ENCODE measurements around the gene TMEM87B. TPM values are rescaled to one million over a fixed set of nuclear protein-coding genes. Genes with fewer than 3 reads are reported as not detected.

Gene TMEM87B
- total and polyA plus RNA-seq, 2 of the 4 experiments (the other 2 are of a cell fraction): 6.3 to 12.5 TPM

DNA sequence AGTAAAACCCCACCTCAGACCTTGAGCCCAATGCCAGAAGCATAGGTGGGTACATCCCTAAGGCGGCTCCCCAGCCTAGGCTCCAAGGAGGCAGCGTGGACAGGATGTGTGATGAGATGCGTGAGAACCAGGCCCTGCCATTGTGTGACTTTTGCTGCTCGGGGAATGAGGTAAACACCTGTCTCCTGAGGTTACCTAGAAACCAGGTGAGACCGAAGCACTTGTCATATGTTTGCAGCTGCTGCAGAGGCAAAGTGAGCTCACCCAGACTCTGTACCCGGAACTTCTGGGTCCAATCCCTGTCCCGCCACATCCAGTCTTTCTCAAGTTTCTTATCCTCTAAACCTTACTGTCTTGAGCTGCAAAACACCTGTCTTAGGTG is 86.5 kb downstream of the TMEM87B start:
- H4K91ac ChIP-seq (ENCODE audit: insufficient read depth, low read depth, low read length): no peak overlapping the region
- H2AK9ac ChIP-seq (replicated peaks; ENCODE audit: low read depth, low read length, poor library complexity): no peak overlapping the region
- BruUV-seq (replicated peaks): no TSS peak
- DNase-seq (no peak), ATAC-seq (ENCODE audit: low read depth) (no peak)
- H3K18ac ChIP-seq (ENCODE audit: low read depth, low read length): no peak overlapping the region
- no peak overlapping the region for H3K56ac ChIP-seq (ENCODE audit: extremely low read depth, insufficient read depth, low read length)
- H3K36me3 ChIP-seq (ENCODE audit: control insufficient read depth, insufficient read depth, low read length): no peaks in the 10 kb centered on the region
- H3K14ac ChIP-seq (replicated peaks; ENCODE audit: low read depth, low read length): no peak overlapping the region
- H2BK120ac ChIP-seq (ENCODE audit: low read depth, low read length): no peak overlapping the region
- no peaks in the 10 kb centered on the region for H4K20me1 ChIP-seq (ENCODE audit: insufficient read depth, low read length)
- TF ChIP-seq MAFK (IDR thresholded peaks at IDR 0.05; ENCODE audit: low read depth, low read length) (no peak), POLR2A (IDR thresholded peaks at IDR 0.05; ENCODE audit: low read depth, low read length) (no peak), MXI1 (IDR thresholded peaks at IDR 0.05; ENCODE audit: borderline replicate concordance, low read depth, low read length) (no peak), RCOR1 (IDR thresholded peaks at IDR 0.05; ENCODE audit: insufficient replicate concordance, low read length) (no peak)
- in situ Hi-C loops (cut with MboI; ENCODE audit: low sequenced_read_pairs) (no loop called here), intact Hi-C loops (cut with micrococcal nuclease) (no loop called here), dilution Hi-C loops (cut with HindIII; ENCODE audit: low sequenced_read_pairs, unreplicated experiment) (no loop called here)
- no peaks in the 10 kb centered on the region for H3K79me1 ChIP-seq (ENCODE audit: low read depth in 1 of 2, low read length in 2 of 2)
- no peak overlapping the region for H2BK15ac ChIP-seq (ENCODE audit: low read depth, low read length)
- WGBS, 2 experiments (ENCODE audit: extremely low coverage in 2 of 2, insufficient read length in 1 of 2): no CpG with 5 or more reads among the region's 7 CpGs
- H2AK5ac ChIP-seq (ENCODE audit: low read depth, low read length): no peak overlapping the region
- CTCF ChIA-PET: no interaction called here
- H4K8ac ChIP-seq (ENCODE audit: low read depth in 2 of 2, low read length in 2 of 2): no peak overlapping the region
- no peaks in the 10 kb centered on the region for H3K9me3 ChIP-seq (ENCODE audit: control insufficient read depth, insufficient read depth, low read length)
- H3K9me1 ChIP-seq (ENCODE audit: insufficient read depth, low read length): peaks cover 9% of the 10 kb centered on the region
- H3K4me3 ChIP-seq (ENCODE audit: insufficient read depth, low read depth, low read length): no peak overlapping the region
- no peak overlapping the region for H3K23ac ChIP-seq (ENCODE audit: low read depth, low read length)
- H4K5ac ChIP-seq (ENCODE audit: low read depth, low read length): no peak overlapping the region
- no peak overlapping the region for H3K27ac ChIP-seq (ENCODE audit: insufficient read depth, low read length)
- H3K9ac ChIP-seq (ENCODE audit: low read depth, low read length): no peak overlapping the region
- no peak overlapping the region for H3K4me2 ChIP-seq (ENCODE audit: low read depth, low read length)
- no peaks in the 10 kb centered on the region for H3K27me3 ChIP-seq (ENCODE audit: control insufficient read depth, insufficient read depth, low read length)
- POLR2A ChIA-PET (ENCODE audit: unreplicated experiment): no interaction called here
- H3K4me1 ChIP-seq (ENCODE audit: control insufficient read depth, insufficient read depth, low read length): peaks cover 6% of the 10 kb centered on the region; the same call in 1 of the 2 replicates
- no peak overlapping the region for H2AFZ ChIP-seq (replicated peaks; ENCODE audit: low read length, poor library complexity)
- no peak overlapping the region for H2BK5ac ChIP-seq (ENCODE audit: low read depth, low read length, poor library complexity, severe bottlenecking)
- H3K4ac ChIP-seq (ENCODE audit: low read depth, low read length): no peak overlapping the region
- H2BK20ac ChIP-seq (ENCODE audit: low read depth, low read length): no peak overlapping the region

Data from IMR-90 (cell line).